Vagina (tissue), 2 donors: ENCODE measurements around the gene FXYD6.

Source experiments
- POLR2A ChIP-seq, 2 donors: fragments of 450-650 bp; IDR thresholded peaks; one replicate each; pipeline ENCODE4 v1.6.1; 2017; ENCODE audit warnings: antibody characterized with exemption in 2 of 2, mild to moderate bottlenecking in 2 of 2, moderate library complexity in 2 of 2
- TF ChIP-seq, protein P1 (sequence below), 3 experiments: fragments of 450-650 bp in 2 of 3; fragments of 200-600 bp in 1 of 3; sonication (generic) in 1 of 3; IDR thresholded peaks; one replicate each; pipeline ENCODE4 v1.5.1; 2017 to 2019; ENCODE audit warnings: antibody characterized with exemption in 3 of 3, mild to moderate bottlenecking in 2 of 3, moderate library complexity in 2 of 3

- TF ChIP-seq, protein P1, sequence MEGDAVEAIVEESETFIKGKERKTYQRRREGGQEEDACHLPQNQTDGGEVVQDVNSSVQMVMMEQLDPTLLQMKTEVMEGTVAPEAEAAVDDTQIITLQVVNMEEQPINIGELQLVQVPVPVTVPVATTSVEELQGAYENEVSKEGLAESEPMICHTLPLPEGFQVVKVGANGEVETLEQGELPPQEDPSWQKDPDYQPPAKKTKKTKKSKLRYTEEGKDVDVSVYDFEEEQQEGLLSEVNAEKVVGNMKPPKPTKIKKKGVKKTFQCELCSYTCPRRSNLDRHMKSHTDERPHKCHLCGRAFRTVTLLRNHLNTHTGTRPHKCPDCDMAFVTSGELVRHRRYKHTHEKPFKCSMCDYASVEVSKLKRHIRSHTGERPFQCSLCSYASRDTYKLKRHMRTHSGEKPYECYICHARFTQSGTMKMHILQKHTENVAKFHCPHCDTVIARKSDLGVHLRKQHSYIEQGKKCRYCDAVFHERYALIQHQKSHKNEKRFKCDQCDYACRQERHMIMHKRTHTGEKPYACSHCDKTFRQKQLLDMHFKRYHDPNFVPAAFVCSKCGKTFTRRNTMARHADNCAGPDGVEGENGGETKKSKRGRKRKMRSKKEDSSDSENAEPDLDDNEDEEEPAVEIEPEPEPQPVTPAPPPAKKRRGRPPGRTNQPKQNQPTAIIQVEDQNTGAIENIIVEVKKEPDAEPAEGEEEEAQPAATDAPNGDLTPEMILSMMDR (IDR thresholded peaks at IDR 0.05) = no peak
- TF ChIP-seq POLR2A (IDR thresholded peaks at IDR 0.05) = no peak
Observed at GRCh38 chr11:117873828-117874125, 2.7 kb downstream of the FXYD6 start.
